Measurements from ENCODE around the gene NACC2. TPM values are rescaled to one million over a fixed set of nuclear protein-coding genes. Genes with fewer than 3 reads are reported as not detected.

The NACC2 gene
- polyA plus RNA-seq, 5 donors: 3.0 to 6.9 (median 5.0) TPM

- DNase-seq: no peak
These were observed 36.2 kb downstream of the NACC2 start for GRCh38 chr9:136058801-136059302.

GRCh38 chr9:136058084-136058483, 37.0 kb downstream of the NACC2 start:
- no peak for DNase-seq

- no peak for DNase-seq
These were observed 37.6 kb downstream of the NACC2 start for GRCh38 chr9:136057236-136058081.

- no peak for DNase-seq
These were observed 38.4 kb downstream of the NACC2 start for GRCh38 chr9:136056546-136057235.

GRCh38 chr9:136055715-136056545, 39.2 kb downstream of the NACC2 start:
- DNase-seq: no peak

- DNase-seq: no peak
These were observed 40.0 kb downstream of the NACC2 start for GRCh38 chr9:136054798-136055714.

- no peak for DNase-seq
These were observed 40.9 kb downstream of the NACC2 start for GRCh38 chr9:136054146-136054545.

GRCh38 chr9:136053757-136054142, 41.3 kb downstream of the NACC2 start:
- DNase-seq: no peak

- DNase-seq: no peak
These were observed 41.9 kb downstream of the NACC2 start for GRCh38 chr9:136052991-136053756.

- no peak for DNase-seq
These were observed 42.6 kb downstream of the NACC2 start for GRCh38 chr9:136052472-136052880.

GRCh38 chr9:136051837-136052471, 43.1 kb downstream of the NACC2 start:
- DNase-seq: peak; percentile 55 to 68

GRCh38 chr9:136051453-136051836, 43.6 kb downstream of the NACC2 start:
- DNase-seq: no peak

- DNase-seq: no peak
These were observed 44.2 kb downstream of the NACC2 start for GRCh38 chr9:136050701-136051452.

GRCh38 chr9:136050266-136050700, 44.8 kb downstream of the NACC2 start:
- DNase-seq: no peak

- DNase-seq: no peak
These were observed 45.4 kb downstream of the NACC2 start for GRCh38 chr9:136049491-136050265.

GRCh38 chr9:136048560-136049411, 46.3 kb downstream of the NACC2 start:
- DNase-seq: no peak

All from right lung (tissue), 5 donors.